Hepatic stellate cell (primary cell): Measurements from ENCODE around the gene UMAD1.
"Not testable (repeated sequence)": the region's sequence is repeated elsewhere in the genome, so short reads cannot be mapped to it uniquely, and the experiment has no call there.

ENCODE experiments used
- DNase-seq: peaks from one replicate; pipeline ENCODE4 v3.0.0; 2011; ENCODE audit warnings: low spot score

UMAD1 gene

GRCh38 chr7:7652798-7653540 lies 12.4 kb downstream of the UMAD1 start:
- DNase-seq: no peak

- DNase-seq: no peak
These were observed 13.1 kb downstream of the UMAD1 start for GRCh38 chr7:7653593-7654187.

GRCh38 chr7:7654964-7655715 lies 14.6 kb downstream of the UMAD1 start:
- no peak for DNase-seq

- not testable (repeated sequence) for DNase-seq
These were observed 15.9 kb downstream of the UMAD1 start for GRCh38 chr7:7656459-7656858.

GRCh38 chr7:7662527-7662926 lies 22.0 kb downstream of the UMAD1 start:
- DNase-seq: no peak

- no peak for DNase-seq
These were observed 23.7 kb downstream of the UMAD1 start for GRCh38 chr7:7664291-7664690.

GRCh38 chr7:7665031-7665430 lies 24.5 kb downstream of the UMAD1 start:
- DNase-seq: no peak

GRCh38 chr7:7667187-7667586 lies 26.6 kb downstream of the UMAD1 start:
- DNase-seq: no peak

GRCh38 chr7:7668706-7669105 lies 28.2 kb downstream of the UMAD1 start:
- no peak for DNase-seq

- no peak for DNase-seq
These were observed 29.9 kb downstream of the UMAD1 start for GRCh38 chr7:7670490-7670889.

GRCh38 chr7:7671361-7671760 lies 30.8 kb downstream of the UMAD1 start:
- DNase-seq: no peak

GRCh38 chr7:7672545-7673239 lies 32.1 kb downstream of the UMAD1 start:
- DNase-seq: no peak

GRCh38 chr7:7673240-7673550 lies 32.6 kb downstream of the UMAD1 start:
- no peak for DNase-seq

GRCh38 chr7:7675686-7676085 lies 35.1 kb downstream of the UMAD1 start:
- DNase-seq: no peak

GRCh38 chr7:7679640-7680039 lies 39.1 kb downstream of the UMAD1 start:
- DNase-seq: not testable (repeated sequence)

- DNase-seq: peak; percentile 11
These were observed 40.8 kb downstream of the UMAD1 start for GRCh38 chr7:7681191-7681935.

- DNase-seq: no peak
These were observed 41.4 kb downstream of the UMAD1 start for GRCh38 chr7:7681936-7682329.

- DNase-seq: no peak
These were observed 42.3 kb downstream of the UMAD1 start for GRCh38 chr7:7682861-7683260.

- DNase-seq: no peak
These were observed 46.4 kb downstream of the UMAD1 start for GRCh38 chr7:7686811-7687508.

GRCh38 chr7:7687800-7688199 lies 47.2 kb downstream of the UMAD1 start:
- no peak for DNase-seq

GRCh38 chr7:7688310-7688709 lies 47.8 kb downstream of the UMAD1 start:
- no peak for DNase-seq
